ENCODE data around the gene NR3C2. TPM values are rescaled to one million over a fixed set of nuclear protein-coding genes. Genes with fewer than 3 reads are reported as not detected.

Gene NR3C2
- total and polyA plus RNA-seq, 2 of the 4 experiments (the other 2 are of a cell fraction) = 1.1 to 2.3 TPM

DNA sequence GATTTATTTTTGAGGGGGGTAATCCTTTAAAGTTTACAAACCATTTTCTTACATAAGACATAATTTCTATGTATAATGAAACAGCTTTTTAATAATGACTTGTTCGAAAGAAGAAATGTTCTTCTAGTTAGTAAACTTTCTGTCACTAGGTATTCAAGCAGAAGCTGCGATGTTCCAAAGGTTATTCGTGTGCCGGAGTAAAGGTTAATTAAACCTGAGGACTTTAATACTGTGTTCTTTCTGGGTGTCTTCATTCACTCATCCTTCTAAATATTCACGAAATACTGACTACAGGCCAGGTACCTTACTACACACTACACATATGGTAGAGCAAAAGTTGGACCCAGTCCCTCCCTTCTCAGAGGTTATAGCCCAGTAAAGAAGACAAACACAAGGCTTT is 96.7 kb downstream of the NR3C2 start:
- Histone ChIP-seq H2BK15ac (ENCODE audit: low read depth, low read length) (no peak overlapping the region), H2AFZ (replicated peaks; ENCODE audit: low read length, poor library complexity) (no peak overlapping the region), H3K79me1 (ENCODE audit: low read depth in 1 of 2, low read length in 2 of 2) (no peaks in the 10 kb centered on the region), H4K8ac (ENCODE audit: low read depth in 2 of 2, low read length in 2 of 2) (no peak overlapping the region), H3K18ac (ENCODE audit: low read depth, low read length) (no peak overlapping the region), H3K9ac (ENCODE audit: low read depth, low read length) (no peak overlapping the region), H2BK20ac (ENCODE audit: low read depth, low read length) (no peak overlapping the region), H2AK5ac (ENCODE audit: low read depth, low read length) (no peak overlapping the region), H3K56ac (ENCODE audit: extremely low read depth, insufficient read depth, low read length) (no peak overlapping the region), H3K9me1 (ENCODE audit: insufficient read depth, low read length) (no peaks in the 10 kb centered on the region), H2BK120ac (ENCODE audit: low read depth, low read length) (no peak overlapping the region), H4K20me1 (ENCODE audit: insufficient read depth, low read length) (no peaks in the 10 kb centered on the region), H3K27me3 (ENCODE audit: control insufficient read depth, insufficient read depth, low read length) (no peaks in the 10 kb centered on the region), H3K27ac (ENCODE audit: insufficient read depth, low read length) (no peak overlapping the region), H3K4me3 (ENCODE audit: insufficient read depth, low read depth, low read length) (no peak overlapping the region), H2BK5ac (ENCODE audit: low read depth, low read length, poor library complexity, severe bottlenecking) (no peak overlapping the region), H3K23ac (ENCODE audit: low read depth, low read length) (no peak overlapping the region), H3K4me2 (ENCODE audit: low read depth, low read length) (no peak overlapping the region), H3K4me1 (ENCODE audit: control insufficient read depth, insufficient read depth, low read length) (no peaks in the 10 kb centered on the region), H3K36me3 (ENCODE audit: control insufficient read depth, insufficient read depth, low read length) (no peaks in the 10 kb centered on the region), H3K4ac (ENCODE audit: low read depth, low read length) (no peak overlapping the region), H4K91ac (ENCODE audit: insufficient read depth, low read depth, low read length) (no peak overlapping the region), H4K5ac (ENCODE audit: low read depth, low read length) (no peak overlapping the region), H3K14ac (replicated peaks; ENCODE audit: low read depth, low read length) (no peak overlapping the region), H3K9me3 (ENCODE audit: control insufficient read depth, insufficient read depth, low read length) (no peaks in the 10 kb centered on the region), H2AK9ac (replicated peaks; ENCODE audit: low read depth, low read length, poor library complexity) (no peak overlapping the region)
- TF ChIP-seq, protein P1, sequence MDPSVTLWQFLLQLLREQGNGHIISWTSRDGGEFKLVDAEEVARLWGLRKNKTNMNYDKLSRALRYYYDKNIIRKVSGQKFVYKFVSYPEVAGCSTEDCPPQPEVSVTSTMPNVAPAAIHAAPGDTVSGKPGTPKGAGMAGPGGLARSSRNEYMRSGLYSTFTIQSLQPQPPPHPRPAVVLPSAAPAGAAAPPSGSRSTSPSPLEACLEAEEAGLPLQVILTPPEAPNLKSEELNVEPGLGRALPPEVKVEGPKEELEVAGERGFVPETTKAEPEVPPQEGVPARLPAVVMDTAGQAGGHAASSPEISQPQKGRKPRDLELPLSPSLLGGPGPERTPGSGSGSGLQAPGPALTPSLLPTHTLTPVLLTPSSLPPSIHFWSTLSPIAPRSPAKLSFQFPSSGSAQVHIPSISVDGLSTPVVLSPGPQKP (IDR thresholded peaks at IDR 0.05; ENCODE audit: borderline replicate concordance, low read depth, low read length) = no peak
- in situ Hi-C loops (cut with MboI; ENCODE audit: low sequenced_read_pairs) (no loop called here), dilution Hi-C loops (cut with HindIII; ENCODE audit: low sequenced_read_pairs, unreplicated experiment) (no loop called here), intact Hi-C loops (cut with micrococcal nuclease) (no loop called here)
- no TSS peak for BruUV-seq (replicated peaks)
- CTCF ChIA-PET = no interaction called here
- POLR2A ChIA-PET (ENCODE audit: unreplicated experiment) = no interaction called here
- no peak for DNase-seq
- WGBS, 2 experiments (ENCODE audit: extremely low coverage in 2 of 2, insufficient read length in 1 of 2) = no CpG with 5 or more reads among the region's 5 CpGs
- ATAC-seq (ENCODE audit: low read depth) = no peak

All from IMR-90 (cell line).